SU-DHL-6 (cell line): ENCODE measurements around the gene CLEC17A.

Experiments
- H2AFZ ChIP-seq: fragments of 200-600 bp; sonication (generic); 2 replicates; pipeline ENCODE4 v1.6.1; 2014; ENCODE audit warnings: low read depth, mild to moderate bottlenecking, moderate library complexity, mixed read lengths, antibody characterized with exemption, low read length; ENCODE audit not compliant: severe bottlenecking
- H3F3A ChIP-seq: fragments of 200-600 bp; shearing (Covaris generic); 2 replicates; pipeline ENCODE4 v1.6.0; 2016; ENCODE audit warnings: antibody characterized with exemption, mild to moderate bottlenecking; ENCODE audit not compliant: insufficient read depth
- H3K27ac ChIP-seq: fragments of 200-600 bp; sonication (generic); 2 replicates; pipeline ENCODE4 v1.5.1; 2016; ENCODE audit warnings: low read depth, mild to moderate bottlenecking, low read length, moderate library complexity, mixed read lengths
- H3K27me3 ChIP-seq: fragments of 200-600 bp; sonication (generic), shearing (Covaris generic); 2 replicates; pipeline ENCODE4 v1.6.0; 2014; ENCODE audit warnings: mild to moderate bottlenecking, low read length
- H3K36me3 ChIP-seq: fragments of 200-600 bp; sonication (generic); 2 replicates; pipeline ENCODE4 v1.6.1; 2014; ENCODE audit warnings: mild to moderate bottlenecking, low read length, mixed read lengths
- H3K4me2 ChIP-seq: fragments of 300-600, 200-600 bp; shearing (Covaris generic), sonication (generic); 2 replicates; pipeline ENCODE4 v1.6.0; 2014; ENCODE audit warnings: low read length, low read depth, mild to moderate bottlenecking; ENCODE audit not compliant: poor library complexity, severe bottlenecking
- H3K4me3 ChIP-seq: fragments of 200-600 bp; sonication (generic); 2 replicates; pipeline ENCODE4 v1.5.1; 2014; ENCODE audit warnings: antibody characterized with exemption, low read length, mild to moderate bottlenecking, mixed read lengths; ENCODE audit not compliant: insufficient read depth, poor library complexity, severe bottlenecking
- H3K79me2 ChIP-seq: fragments of 200-600 bp; sonication (generic); 2 replicates; pipeline ENCODE4 v1.6.1; 2014; ENCODE audit warnings: mild to moderate bottlenecking, low read length, moderate library complexity; ENCODE audit not compliant: insufficient read depth
- H3K9ac ChIP-seq: fragments of 200-600 bp; sonication (generic); 2 replicates; pipeline ENCODE4 v1.7.0; 2014; ENCODE audit warnings: mild to moderate bottlenecking, low read length
- H3K9me2 ChIP-seq: fragments of 200-600 bp; sonication (generic); replicated peaks from 2 replicates; pipeline ENCODE4 v1.6.1; 2014; ENCODE audit warnings: low read length; ENCODE audit not compliant: insufficient read depth
- H3K9me3 ChIP-seq: fragments of 200-600 bp; sonication (generic); 2 replicates; pipeline ENCODE4 v1.6.1; 2014; ENCODE audit warnings: low read length, mixed read lengths; ENCODE audit not compliant: insufficient read depth
- H4K20me1 ChIP-seq: fragments of 200-600 bp; sonication (generic); 2 replicates; pipeline ENCODE4 v1.6.1; 2014; ENCODE audit warnings: low read depth, mild to moderate bottlenecking, antibody characterized with exemption, low read length, moderate library complexity, mixed read lengths
- EZH2phosphoT487 ChIP-seq: fragments of 200-600 bp; sonication (generic), shearing (Covaris generic); conservative IDR thresholded peaks from 2 replicates; pipeline ENCODE4 v1.6.1; 2018; ENCODE audit warnings: mild to moderate bottlenecking, antibody characterized with exemption, low read length, moderate library complexity, mixed read lengths
- TF ChIP-seq, protein P1 (sequence below): fragments of 200-600 bp; sonication (generic); IDR thresholded peaks from one replicate; pipeline ENCODE4 v1.5.1; 2017; ENCODE audit warnings: antibody characterized with exemption, mild to moderate bottlenecking, low read length, moderate library complexity; ENCODE audit not compliant: insufficient read depth, poor library complexity, severe bottlenecking

The CLEC17A gene

DNA sequence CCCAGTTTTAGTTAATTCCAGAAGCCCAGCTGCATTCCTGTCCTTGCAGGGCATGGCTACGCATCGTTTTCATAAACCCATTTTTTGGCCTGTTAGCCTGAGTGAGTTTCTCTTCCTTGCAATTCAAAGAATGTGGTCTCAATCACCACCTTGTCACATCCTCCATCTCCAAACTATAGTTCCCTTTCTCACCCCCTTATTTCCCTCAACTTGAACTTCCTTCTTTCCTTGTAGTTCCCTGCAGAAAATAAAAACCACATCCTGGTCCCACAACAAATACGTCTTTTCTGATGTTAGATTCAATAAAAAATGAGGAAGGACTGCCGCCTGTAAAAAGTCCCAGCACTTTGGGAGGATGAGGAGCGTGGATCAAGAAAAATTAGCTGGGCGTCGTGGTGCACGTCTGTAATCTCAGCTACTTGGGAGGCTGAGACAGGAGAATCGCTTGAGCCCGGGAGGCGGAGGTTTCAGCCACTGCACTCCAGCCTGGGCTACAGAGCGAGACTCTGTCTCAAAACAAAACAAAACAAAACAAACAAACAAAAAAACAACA lies 78.6 kb downstream of the CLEC17A start:
- Histone ChIP-seq H3K4me3 (no peak overlapping the region), H3F3A (no peaks in the 10 kb centered on the region), H3K9ac (no peak overlapping the region), H3K27me3 (no peaks in the 10 kb centered on the region), H3K4me2 (no peak overlapping the region), H3K36me3 (no peaks in the 10 kb centered on the region), H3K9me2 (no peaks in the 10 kb centered on the region), H4K20me1 (no peaks in the 10 kb centered on the region), H3K79me2 (no peaks in the 10 kb centered on the region), H3K27ac (no peak overlapping the region), H3K9me3 (no peaks in the 10 kb centered on the region), H2AFZ (no peak overlapping the region)
- TF ChIP-seq, protein P1, sequence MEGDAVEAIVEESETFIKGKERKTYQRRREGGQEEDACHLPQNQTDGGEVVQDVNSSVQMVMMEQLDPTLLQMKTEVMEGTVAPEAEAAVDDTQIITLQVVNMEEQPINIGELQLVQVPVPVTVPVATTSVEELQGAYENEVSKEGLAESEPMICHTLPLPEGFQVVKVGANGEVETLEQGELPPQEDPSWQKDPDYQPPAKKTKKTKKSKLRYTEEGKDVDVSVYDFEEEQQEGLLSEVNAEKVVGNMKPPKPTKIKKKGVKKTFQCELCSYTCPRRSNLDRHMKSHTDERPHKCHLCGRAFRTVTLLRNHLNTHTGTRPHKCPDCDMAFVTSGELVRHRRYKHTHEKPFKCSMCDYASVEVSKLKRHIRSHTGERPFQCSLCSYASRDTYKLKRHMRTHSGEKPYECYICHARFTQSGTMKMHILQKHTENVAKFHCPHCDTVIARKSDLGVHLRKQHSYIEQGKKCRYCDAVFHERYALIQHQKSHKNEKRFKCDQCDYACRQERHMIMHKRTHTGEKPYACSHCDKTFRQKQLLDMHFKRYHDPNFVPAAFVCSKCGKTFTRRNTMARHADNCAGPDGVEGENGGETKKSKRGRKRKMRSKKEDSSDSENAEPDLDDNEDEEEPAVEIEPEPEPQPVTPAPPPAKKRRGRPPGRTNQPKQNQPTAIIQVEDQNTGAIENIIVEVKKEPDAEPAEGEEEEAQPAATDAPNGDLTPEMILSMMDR: no peak
- no peak for TF ChIP-seq EZH2phosphoT487
